ENCODE results near the gene FAH.

DNA sequence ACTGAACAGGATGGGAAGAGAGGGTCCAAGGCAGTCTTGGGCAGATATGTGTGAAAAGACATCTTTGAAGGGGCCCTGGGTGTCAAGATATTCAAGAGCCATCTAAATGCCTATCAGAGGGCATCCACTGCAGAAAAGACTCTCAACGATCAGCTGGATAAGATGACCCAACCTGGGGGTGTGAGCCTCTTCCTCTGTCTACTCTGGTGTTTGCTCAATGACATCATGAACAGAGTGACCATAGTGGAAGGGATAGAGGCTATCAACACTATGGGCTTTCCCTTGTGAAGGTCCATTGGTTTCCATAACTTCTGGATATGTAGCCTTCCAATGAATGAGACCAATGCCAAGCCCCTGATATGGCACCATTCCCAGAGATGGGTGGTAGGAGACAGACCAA, 42.1 kb downstream of the FAH start:
- TF ChIP-seq, protein P1, sequence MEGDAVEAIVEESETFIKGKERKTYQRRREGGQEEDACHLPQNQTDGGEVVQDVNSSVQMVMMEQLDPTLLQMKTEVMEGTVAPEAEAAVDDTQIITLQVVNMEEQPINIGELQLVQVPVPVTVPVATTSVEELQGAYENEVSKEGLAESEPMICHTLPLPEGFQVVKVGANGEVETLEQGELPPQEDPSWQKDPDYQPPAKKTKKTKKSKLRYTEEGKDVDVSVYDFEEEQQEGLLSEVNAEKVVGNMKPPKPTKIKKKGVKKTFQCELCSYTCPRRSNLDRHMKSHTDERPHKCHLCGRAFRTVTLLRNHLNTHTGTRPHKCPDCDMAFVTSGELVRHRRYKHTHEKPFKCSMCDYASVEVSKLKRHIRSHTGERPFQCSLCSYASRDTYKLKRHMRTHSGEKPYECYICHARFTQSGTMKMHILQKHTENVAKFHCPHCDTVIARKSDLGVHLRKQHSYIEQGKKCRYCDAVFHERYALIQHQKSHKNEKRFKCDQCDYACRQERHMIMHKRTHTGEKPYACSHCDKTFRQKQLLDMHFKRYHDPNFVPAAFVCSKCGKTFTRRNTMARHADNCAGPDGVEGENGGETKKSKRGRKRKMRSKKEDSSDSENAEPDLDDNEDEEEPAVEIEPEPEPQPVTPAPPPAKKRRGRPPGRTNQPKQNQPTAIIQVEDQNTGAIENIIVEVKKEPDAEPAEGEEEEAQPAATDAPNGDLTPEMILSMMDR (IDR thresholded peaks at IDR 0.05), result no peak
- TF ChIP-seq POLR2A (IDR thresholded peaks at IDR 0.05), result no peak

Data from testis (tissue), 2 donors.